Measurements from ENCODE around the gene KCNMB2. TPM values are rescaled to one million over a fixed set of nuclear protein-coding genes. Genes with fewer than 3 reads are reported as not detected.

Gene KCNMB2
- total RNA-seq, 1 donor: not detected

GRCh38 chr3:178808748-178809147, 272.5 kb downstream of the KCNMB2 start:
- H3K4me3 ChIP-seq (ENCODE audit: low read depth, low read length): no peak overlapping the region
- TF ChIP-seq CTCF (IDR thresholded peaks at IDR 0.05; ENCODE audit: insufficient read depth, low read length): no peak
- DNase-seq (ENCODE audit: low read depth): no peak

- no peak for DNase-seq (ENCODE audit: low read depth)
- H3K4me3 ChIP-seq (ENCODE audit: low read depth, low read length): no peak overlapping the region
- TF ChIP-seq CTCF (IDR thresholded peaks at IDR 0.05; ENCODE audit: insufficient read depth, low read length): no peak
These were observed 273.9 kb downstream of the KCNMB2 start for GRCh38 chr3:178810181-178810580.

GRCh38 chr3:178822722-178823121, 286.5 kb downstream of the KCNMB2 start:
- no peak overlapping the region for H3K4me3 ChIP-seq (ENCODE audit: low read depth, low read length)
- TF ChIP-seq CTCF (IDR thresholded peaks at IDR 0.05; ENCODE audit: insufficient read depth, low read length): no peak
- DNase-seq (ENCODE audit: low read depth): no peak

GRCh38 chr3:178823150-178823549, 286.9 kb downstream of the KCNMB2 start:
- no peak for DNase-seq (ENCODE audit: low read depth)

GRCh38 chr3:178823591-178824246, 287.5 kb downstream of the KCNMB2 start:
- DNase-seq (ENCODE audit: low read depth): no peak
- TF ChIP-seq CTCF (IDR thresholded peaks at IDR 0.05; ENCODE audit: insufficient read depth, low read length): no peak
- no peak overlapping the region for H3K4me3 ChIP-seq (ENCODE audit: low read depth, low read length)

More at GRCh38 chr3:178823150-178823549, 286.9 kb downstream of the KCNMB2 start:
- no peak for TF ChIP-seq CTCF (IDR thresholded peaks at IDR 0.05; ENCODE audit: insufficient read depth, low read length)
- H3K4me3 ChIP-seq (ENCODE audit: low read depth, low read length): no peak overlapping the region

GRCh38 chr3:178826435-178827123, 290.3 kb downstream of the KCNMB2 start:
- no peak for TF ChIP-seq CTCF (IDR thresholded peaks at IDR 0.05; ENCODE audit: insufficient read depth, low read length)
- H3K4me3 ChIP-seq (ENCODE audit: low read depth, low read length): no peak overlapping the region
- no peak for DNase-seq (ENCODE audit: low read depth)

All from fibroblast of the aortic adventitia (primary cell).